GM23248 (cell line): ENCODE results near the gene MOV10L1.

Source experiments
- EZH2 ChIP-seq: fragments of 200-600 bp; sonication (generic); IDR thresholded peaks from 2 replicates; pipeline ENCODE4 v1.6.1; 2018; ENCODE audit warnings: antibody characterized with exemption, mild to moderate bottlenecking; ENCODE audit not compliant: insufficient read depth, poor library complexity, severe bottlenecking
- EZH2phosphoT487 ChIP-seq: fragments of 200-600 bp; sonication (generic); IDR thresholded peaks from 2 replicates; pipeline ENCODE4 v1.6.1; 2018; ENCODE audit warnings: antibody characterized with exemption, moderate library complexity, mild to moderate bottlenecking, low read depth; ENCODE audit not compliant: insufficient read depth

DNA sequence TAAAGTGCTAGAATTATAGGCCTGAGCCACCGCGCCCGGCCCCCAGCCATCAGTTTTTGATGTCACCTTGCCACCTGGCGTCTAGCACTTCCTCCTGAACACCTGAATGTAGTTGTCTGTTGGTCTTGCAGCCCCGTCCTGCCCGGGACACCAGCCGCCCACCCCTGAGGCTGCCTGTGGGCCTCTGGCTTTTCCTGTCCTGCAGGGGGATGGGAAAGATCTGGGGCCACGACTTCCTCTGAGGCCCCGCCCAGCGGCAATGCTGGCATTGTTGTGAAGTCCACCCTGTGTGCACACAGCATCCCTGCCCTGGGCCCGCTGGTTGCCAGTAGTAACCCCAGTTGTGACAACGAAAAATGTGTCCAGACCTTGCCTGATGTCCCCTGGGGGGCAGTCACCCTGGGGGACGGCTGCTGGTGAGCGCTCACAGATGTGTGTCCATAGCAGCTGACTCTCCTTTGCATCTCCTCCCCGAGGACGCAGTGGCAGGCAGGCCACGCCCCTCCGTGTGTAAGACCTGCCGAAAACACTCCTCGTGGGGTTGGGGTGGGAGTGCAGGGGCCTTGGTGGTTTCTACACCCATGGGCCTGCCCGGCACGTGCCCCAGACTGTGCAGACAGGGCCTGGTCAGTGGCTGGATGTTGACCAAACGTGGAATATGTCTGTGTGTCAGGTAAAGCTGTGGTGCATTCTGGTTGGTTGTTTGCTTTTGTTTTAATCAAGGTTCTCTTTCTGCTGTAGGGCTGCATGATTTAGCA is 117.8 kb downstream of the MOV10L1 start:
- TF ChIP-seq EZH2phosphoT487 (no peak), EZH2 (no peak)
